ENCODE measurements around the gene USP25.

Gene USP25

GRCh38 chr21:15852146-15852545 is 122.4 kb downstream of the USP25 start:
- Histone ChIP-seq H3K36me3 (ENCODE audit: control insufficient read depth in 2 of 2, insufficient read depth in 1 of 2, low read length in 2 of 2) (peaks cover 3 to 13% of the 10 kb centered on the region in 2 experiments), H3K4me3 (ENCODE audit: low read depth, low read length) (no peak overlapping the region), H3K27ac (ENCODE audit: extremely low read depth, low read depth, low read length) (no peak overlapping the region), H3K9me3 (ENCODE audit: control insufficient read depth, insufficient read depth, low read depth, low read length) (no peaks in the 10 kb centered on the region), H3K4me1 (ENCODE audit: control insufficient read depth, insufficient read depth, low read length) (peaks cover 19% of the 10 kb centered on the region)
- ChIA-PET POLR2A (no interaction called here), CTCF (no interaction called here)
- TF ChIP-seq ZNF473 (tag by site-specific recombination; IDR thresholded peaks at IDR 0.05) = no peak
- TF ChIP-seq HOXC10 (CRISPR knock-in tag; IDR thresholded peaks at IDR 0.05) = no peak
- TF ChIP-seq GLIS2 (tag by site-specific recombination; IDR thresholded peaks at IDR 0.05) = no peak
- TF ChIP-seq OVOL3 (tag by site-specific recombination; IDR thresholded peaks at IDR 0.05) = no peak
- TF ChIP-seq ZNF658 (tag by site-specific recombination; IDR thresholded peaks at IDR 0.05) = no peak
- TF ChIP-seq KLF9 (tag by site-specific recombination; IDR thresholded peaks at IDR 0.05; ENCODE audit: low read depth) = no peak
- TF ChIP-seq KLF17 (tag by site-specific recombination; IDR thresholded peaks at IDR 0.05) = no peak
- TF ChIP-seq TCF7L2 (IDR thresholded peaks at IDR 0.05; ENCODE audit: borderline replicate concordance, low read depth, low read length) = no peak
- TF ChIP-seq YY1 (tag by site-specific recombination; IDR thresholded peaks at IDR 0.05) = no peak
- no peak for TF ChIP-seq ZNF274 (IDR thresholded peaks at IDR 0.05; ENCODE audit: low read length)
- no peak for TF ChIP-seq ZNF274 (tag by site-specific recombination; IDR thresholded peaks at IDR 0.05; ENCODE audit: borderline replicate concordance)
- no peak for TF ChIP-seq ZNF501 (tag by site-specific recombination; IDR thresholded peaks at IDR 0.05)
- no peak for TF ChIP-seq ZNF610 (tag by site-specific recombination; IDR thresholded peaks at IDR 0.05; ENCODE audit: borderline replicate concordance)
- TF ChIP-seq ZNF157 (tag by site-specific recombination; IDR thresholded peaks at IDR 0.05) = no peak
- TF ChIP-seq ZNF596 (tag by site-specific recombination; IDR thresholded peaks at IDR 0.05) = no peak
- no peak for TF ChIP-seq ZNF837 (tag by site-specific recombination; IDR thresholded peaks at IDR 0.05)
- TF ChIP-seq ZNF600 (tag by site-specific recombination; IDR thresholded peaks at IDR 0.05) = no peak
- TF ChIP-seq ZFP41 (tag by site-specific recombination; IDR thresholded peaks at IDR 0.05; ENCODE audit: borderline replicate concordance) = no peak
- TF ChIP-seq GLIS1 (tag by site-specific recombination; IDR thresholded peaks at IDR 0.05) = no peak
- TF ChIP-seq, protein P1, sequence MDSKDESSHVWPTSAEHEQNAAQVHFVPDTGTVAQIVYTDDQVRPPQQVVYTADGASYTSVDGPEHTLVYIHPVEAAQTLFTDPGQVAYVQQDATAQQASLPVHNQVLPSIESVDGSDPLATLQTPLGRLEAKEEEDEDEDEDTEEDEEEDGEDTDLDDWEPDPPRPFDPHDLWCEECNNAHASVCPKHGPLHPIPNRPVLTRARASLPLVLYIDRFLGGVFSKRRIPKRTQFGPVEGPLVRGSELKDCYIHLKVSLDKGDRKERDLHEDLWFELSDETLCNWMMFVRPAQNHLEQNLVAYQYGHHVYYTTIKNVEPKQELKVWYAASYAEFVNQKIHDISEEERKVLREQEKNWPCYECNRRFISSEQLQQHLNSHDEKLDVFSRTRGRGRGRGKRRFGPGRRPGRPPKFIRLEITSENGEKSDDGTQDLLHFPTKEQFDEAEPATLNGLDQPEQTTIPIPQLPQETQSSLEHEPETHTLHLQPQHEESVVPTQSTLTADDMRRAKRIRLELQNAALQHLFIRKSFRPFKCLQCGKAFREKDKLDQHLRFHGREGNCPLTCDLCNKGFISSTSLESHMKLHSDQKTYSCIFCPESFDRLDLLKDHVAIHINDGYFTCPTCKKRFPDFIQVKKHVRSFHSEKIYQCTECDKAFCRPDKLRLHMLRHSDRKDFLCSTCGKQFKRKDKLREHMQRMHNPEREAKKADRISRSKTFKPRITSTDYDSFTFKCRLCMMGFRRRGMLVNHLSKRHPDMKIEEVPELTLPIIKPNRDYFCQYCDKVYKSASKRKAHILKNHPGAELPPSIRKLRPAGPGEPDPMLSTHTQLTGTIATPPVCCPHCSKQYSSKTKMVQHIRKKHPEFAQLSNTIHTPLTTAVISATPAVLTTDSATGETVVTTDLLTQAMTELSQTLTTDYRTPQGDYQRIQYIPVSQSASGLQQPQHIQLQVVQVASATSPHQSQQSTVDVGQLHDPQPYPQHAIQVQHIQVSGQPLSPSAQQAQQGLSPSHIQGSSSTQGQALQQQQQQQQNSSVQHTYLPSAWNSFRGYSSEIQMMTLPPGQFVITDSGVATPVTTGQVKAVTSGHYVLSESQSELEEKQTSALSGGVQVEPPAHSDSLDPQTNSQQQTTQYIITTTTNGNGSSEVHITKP (tag by site-specific recombination; IDR thresholded peaks at IDR 0.05) = no peak

- POLR2A ChIA-PET = no interaction called here
- no peak for TF ChIP-seq PRDM1 (tag by site-specific recombination; IDR thresholded peaks at IDR 0.05)
- TF ChIP-seq MYNN (tag by site-specific recombination; IDR thresholded peaks at IDR 0.05; ENCODE audit: borderline replicate concordance) = no peak
- no peak for TF ChIP-seq ZNF660 (tag by site-specific recombination; IDR thresholded peaks at IDR 0.05)
- TF ChIP-seq ZNF311 (tag by site-specific recombination; IDR thresholded peaks at IDR 0.05; ENCODE audit: borderline replicate concordance) = no peak
- no peak for TF ChIP-seq ZNF747 (tag by site-specific recombination; IDR thresholded peaks at IDR 0.05)
- TF ChIP-seq ZNF791 (tag by site-specific recombination; IDR thresholded peaks at IDR 0.05) = no peak
- no peak for TF ChIP-seq ZNF549 (tag by site-specific recombination; IDR thresholded peaks at IDR 0.05)
- TF ChIP-seq, protein P2, sequence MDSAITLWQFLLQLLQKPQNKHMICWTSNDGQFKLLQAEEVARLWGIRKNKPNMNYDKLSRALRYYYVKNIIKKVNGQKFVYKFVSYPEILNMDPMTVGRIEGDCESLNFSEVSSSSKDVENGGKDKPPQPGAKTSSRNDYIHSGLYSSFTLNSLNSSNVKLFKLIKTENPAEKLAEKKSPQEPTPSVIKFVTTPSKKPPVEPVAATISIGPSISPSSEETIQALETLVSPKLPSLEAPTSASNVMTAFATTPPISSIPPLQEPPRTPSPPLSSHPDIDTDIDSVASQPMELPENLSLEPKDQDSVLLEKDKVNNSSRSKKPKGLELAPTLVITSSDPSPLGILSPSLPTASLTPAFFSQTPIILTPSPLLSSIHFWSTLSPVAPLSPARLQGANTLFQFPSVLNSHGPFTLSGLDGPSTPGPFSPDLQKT (IDR thresholded peaks at IDR 0.05; ENCODE audit: borderline replicate concordance, low read depth, low read length) = no peak
- no peak for TF ChIP-seq ZNF138 (tag by site-specific recombination; IDR thresholded peaks at IDR 0.05; ENCODE audit: borderline replicate concordance)
- no peak for TF ChIP-seq KLF10 (tag by site-specific recombination; IDR thresholded peaks at IDR 0.05)
Measured at GRCh38 chr21:15853126-15853525, 123.3 kb downstream of the USP25 start.

More at GRCh38 chr21:15853126-15853525, 123.3 kb downstream of the USP25 start:
- peaks cover 16% of the 10 kb centered on the region for H3K4me1 ChIP-seq (ENCODE audit: control insufficient read depth, insufficient read depth, low read length)
- peaks cover 3 to 13% of the 10 kb centered on the region in 2 experiments for H3K36me3 ChIP-seq (ENCODE audit: control insufficient read depth in 2 of 2, insufficient read depth in 1 of 2, low read length in 2 of 2)
- H3K4me3 ChIP-seq (ENCODE audit: low read depth, low read length) = no peak overlapping the region
- H3K9me3 ChIP-seq (ENCODE audit: control insufficient read depth, insufficient read depth, low read depth, low read length) = no peaks in the 10 kb centered on the region
- no peak overlapping the region for H3K27ac ChIP-seq (ENCODE audit: extremely low read depth, low read depth, low read length)
- CTCF ChIA-PET = no interaction called here

Data from HEK293 (cell line).